Measurements from ENCODE around the gene PRPH2.
"Not testable (repeated sequence)": the region's sequence is repeated elsewhere in the genome, so short reads cannot be mapped to it uniquely, and the experiment has no call there.

GRCh38 chr6:42733867-42734481 lies 11.6 kb upstream of the PRPH2 start:
- TF ChIP-seq, protein P1, sequence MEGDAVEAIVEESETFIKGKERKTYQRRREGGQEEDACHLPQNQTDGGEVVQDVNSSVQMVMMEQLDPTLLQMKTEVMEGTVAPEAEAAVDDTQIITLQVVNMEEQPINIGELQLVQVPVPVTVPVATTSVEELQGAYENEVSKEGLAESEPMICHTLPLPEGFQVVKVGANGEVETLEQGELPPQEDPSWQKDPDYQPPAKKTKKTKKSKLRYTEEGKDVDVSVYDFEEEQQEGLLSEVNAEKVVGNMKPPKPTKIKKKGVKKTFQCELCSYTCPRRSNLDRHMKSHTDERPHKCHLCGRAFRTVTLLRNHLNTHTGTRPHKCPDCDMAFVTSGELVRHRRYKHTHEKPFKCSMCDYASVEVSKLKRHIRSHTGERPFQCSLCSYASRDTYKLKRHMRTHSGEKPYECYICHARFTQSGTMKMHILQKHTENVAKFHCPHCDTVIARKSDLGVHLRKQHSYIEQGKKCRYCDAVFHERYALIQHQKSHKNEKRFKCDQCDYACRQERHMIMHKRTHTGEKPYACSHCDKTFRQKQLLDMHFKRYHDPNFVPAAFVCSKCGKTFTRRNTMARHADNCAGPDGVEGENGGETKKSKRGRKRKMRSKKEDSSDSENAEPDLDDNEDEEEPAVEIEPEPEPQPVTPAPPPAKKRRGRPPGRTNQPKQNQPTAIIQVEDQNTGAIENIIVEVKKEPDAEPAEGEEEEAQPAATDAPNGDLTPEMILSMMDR (IDR thresholded peaks at IDR 0.05; ENCODE audit: poor library complexity) = not testable (repeated sequence)
- TF ChIP-seq EZH2 (IDR thresholded peaks at IDR 0.05; ENCODE audit: borderline replicate concordance) = not testable (repeated sequence)
